VCaP (cell line): ENCODE measurements around the gene EPS8L2.

ENCODE experiments used
- H3K27ac ChIP-seq: fragments of 450-650 bp; 2 replicates; pipeline ENCODE4 v1.5.1; 2017
- CTCF ChIP-seq: fragments of 450-650 bp; conservative IDR thresholded peaks from 2 replicates; pipeline ENCODE4 v1.5.1; 2017; ENCODE audit warnings: mild to moderate bottlenecking, moderate library complexity

The EPS8L2 gene

DNA sequence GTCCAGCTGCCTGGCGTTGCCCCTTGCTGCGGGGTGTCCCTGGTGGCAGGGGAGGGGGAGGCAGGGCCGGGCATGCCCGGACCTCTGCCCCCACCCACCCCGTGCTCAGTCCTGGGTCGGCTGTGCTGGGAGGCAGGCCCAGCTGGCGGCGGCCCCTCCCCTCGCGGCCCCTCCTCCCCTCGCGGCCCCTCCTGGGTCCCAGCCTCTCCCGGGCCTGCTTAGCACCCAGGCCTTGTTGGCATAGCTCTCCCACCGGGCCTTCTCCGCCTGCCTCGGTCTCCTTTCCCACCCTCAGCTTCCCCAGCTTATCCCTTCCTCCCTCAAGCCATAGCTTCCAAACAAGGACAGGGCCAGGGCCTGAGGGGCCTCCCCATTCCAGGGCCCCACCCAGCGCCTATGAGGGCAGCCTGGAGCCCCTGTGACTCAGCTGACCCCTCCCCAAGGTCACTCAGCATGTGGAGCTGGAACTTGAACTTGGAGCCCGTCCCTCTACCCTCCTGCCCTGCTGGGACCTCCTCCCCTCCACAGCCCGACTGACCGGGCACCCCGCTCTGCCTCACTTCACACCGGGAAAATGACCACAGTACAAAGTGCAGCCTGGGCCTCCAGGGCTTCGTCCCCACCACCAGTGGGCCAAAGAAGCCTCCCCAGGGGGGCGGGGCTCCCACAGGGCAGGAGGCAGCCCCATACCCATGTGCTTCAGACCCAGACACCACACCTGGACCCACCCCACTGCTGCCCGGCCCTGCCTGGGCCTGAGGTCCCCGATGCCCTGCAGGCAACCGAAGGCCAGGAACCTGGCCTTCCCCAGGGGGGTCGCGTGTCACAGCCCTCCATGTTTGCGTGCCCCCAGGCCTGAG, 1.2 kb downstream of the EPS8L2 start:
- peak overlapping the region; percentile 97 for H3K27ac ChIP-seq

GRCh38 chr11:707817-708420, 1.9 kb downstream of the EPS8L2 start:
- H3K27ac ChIP-seq, result peak overlapping the region; percentile 97
- TF ChIP-seq CTCF, result no peak

More for the DNA sequence above, 1.2 kb downstream of the EPS8L2 start:
- peak; percentile 24; the same call in 1 of the 2 replicates for TF ChIP-seq CTCF

- no peak for TF ChIP-seq CTCF
- peak overlapping the region; percentile 97 for H3K27ac ChIP-seq
These were observed 2.5 kb downstream of the EPS8L2 start for GRCh38 chr11:708511-708910.

DNA sequence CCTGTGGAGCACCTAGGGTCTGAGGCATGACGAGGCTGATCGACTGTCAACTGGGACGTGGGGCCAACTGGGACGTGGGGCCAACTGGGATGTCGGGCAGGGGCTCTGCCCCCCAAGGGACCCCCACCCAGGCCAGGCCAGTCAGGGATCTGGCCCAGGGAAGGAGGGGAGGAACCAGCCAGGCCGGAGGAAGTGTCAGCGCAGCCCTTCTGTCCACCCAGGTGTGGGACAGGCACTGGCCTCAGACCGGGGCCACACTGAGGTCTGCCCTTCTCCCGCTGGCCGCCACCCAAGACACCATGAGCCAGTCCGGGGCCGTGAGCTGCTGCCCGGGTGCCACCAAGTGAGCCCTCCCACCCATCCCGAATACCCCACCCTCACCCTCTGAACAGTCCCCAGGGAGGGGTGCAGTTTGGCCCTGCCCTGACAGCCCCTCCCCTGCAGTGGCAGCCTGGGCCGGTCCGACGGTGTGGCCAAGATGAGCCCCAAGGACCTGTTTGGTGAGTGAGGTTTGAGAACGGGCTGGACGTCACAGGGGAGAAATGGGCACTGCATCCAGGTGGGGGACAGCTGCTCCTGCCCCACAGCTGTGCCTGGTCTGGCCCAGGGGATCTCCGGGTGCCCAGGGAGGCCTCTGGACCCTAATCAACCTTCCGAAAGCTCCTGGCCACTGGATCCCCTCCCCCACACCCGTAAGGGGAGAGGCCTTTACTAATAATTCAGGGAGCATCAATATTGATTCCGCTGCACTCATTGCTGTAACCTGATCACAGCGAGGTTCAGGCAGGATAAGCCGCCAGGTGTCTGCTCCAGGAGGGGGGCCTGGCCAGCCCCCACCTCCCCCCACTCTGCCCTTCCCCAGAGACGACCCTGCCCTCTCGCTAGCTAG, 3.3 kb downstream of the EPS8L2 start:
- no peak for TF ChIP-seq CTCF
- H3K27ac ChIP-seq, result no peak overlapping the region

DNA sequence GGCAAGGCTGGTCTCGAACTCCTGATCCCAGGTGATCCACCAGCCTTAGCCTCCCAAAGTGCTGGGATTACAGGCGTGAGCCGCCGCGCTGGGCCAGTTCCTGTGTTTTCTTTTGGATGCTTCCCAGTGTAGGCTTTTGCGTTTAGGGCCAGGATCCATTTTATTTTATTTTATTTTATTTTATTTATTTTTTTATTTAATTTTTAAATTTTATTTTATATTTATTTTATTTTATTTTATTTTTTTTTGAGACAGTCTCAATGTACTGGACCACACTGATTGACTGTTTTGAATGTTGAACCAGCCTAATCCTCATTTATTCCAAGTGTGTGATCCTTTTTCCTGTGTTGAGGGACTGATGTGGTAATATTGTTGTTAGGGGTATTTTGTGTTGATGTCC, 8.4 kb downstream of the EPS8L2 start:
- no peak for TF ChIP-seq CTCF
- H3K27ac ChIP-seq, result no peak overlapping the region

GRCh38 chr11:719214-720016, 13.4 kb downstream of the EPS8L2 start:
- H3K27ac ChIP-seq, result no peak overlapping the region
- no peak for TF ChIP-seq CTCF
